Measurements from ENCODE around the gene ATF2. TPM values are rescaled to one million over a fixed set of nuclear protein-coding genes. Genes with fewer than 3 reads are reported as not detected.
A peak's percentile ranks its signal among the peaks of the same experiment; 100 is the strongest.

The ATF2 gene
- total and polyA plus RNA-seq, 2 of the 13 experiments (the other 11 are each of a cell fraction or from before 2014, with no cell fraction given): 91.6 to 95.1 TPM

DNA sequence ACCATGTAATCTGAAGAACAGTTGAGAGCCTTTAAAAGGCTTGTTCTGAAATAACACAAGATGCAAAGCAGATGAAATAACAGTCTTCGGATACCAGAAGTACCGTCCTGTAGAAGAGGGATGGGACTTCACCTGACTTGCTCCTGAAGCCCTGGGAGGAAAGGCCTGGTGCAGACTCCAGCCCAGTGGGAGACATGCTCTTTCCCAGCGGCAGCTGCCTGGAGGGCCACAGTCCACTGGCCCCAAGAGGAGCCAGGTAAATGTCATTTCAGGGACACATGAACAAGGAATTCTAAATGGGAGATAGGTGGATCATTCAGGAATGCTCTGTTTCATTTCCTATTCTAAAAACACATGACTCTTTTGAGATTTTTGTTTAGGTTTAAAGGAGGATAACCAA, 140.2 kb downstream of the ATF2 start:
- no peak for DNase-seq (ENCODE audit: low spot score)
- peak overlapping the region; percentile 69 for H2AFZ ChIP-seq (ENCODE audit: low read length)
- BruUV-seq (replicated peaks): no TSS peak
- H4K20me1 ChIP-seq (ENCODE audit: insufficient read depth, low read length): no peaks in the 10 kb centered on the region
- H3K79me2 ChIP-seq (ENCODE audit: insufficient read depth, low read length): no peaks in the 10 kb centered on the region
- intact Hi-C loops (cut with micrococcal nuclease; ENCODE audit: unreplicated experiment): no loop called here
- ChIA-PET POLR2A (no interaction called here), CTCF (ENCODE audit: low intra/inter-chr PET ratio, low total read pairs) (no interaction called here)
- H3K36me3 ChIP-seq (replicated peaks in 1 of 2; ENCODE audit: control insufficient read depth in 1 of 2, insufficient read depth in 2 of 2, low read length in 2 of 2): no peaks in the 10 kb centered on the region
- no peaks in the 10 kb centered on the region for H3K9me3 ChIP-seq (ENCODE audit: low read length)
- WGBS (ENCODE audit: low lambda C conversion rate): 71% methylated on average over 3 of the region's 3 CpGs
- H3K4me2 ChIP-seq (ENCODE audit: low read depth, low read length): peak overlapping the region; percentile 80
- TF ChIP-seq, protein P1, sequence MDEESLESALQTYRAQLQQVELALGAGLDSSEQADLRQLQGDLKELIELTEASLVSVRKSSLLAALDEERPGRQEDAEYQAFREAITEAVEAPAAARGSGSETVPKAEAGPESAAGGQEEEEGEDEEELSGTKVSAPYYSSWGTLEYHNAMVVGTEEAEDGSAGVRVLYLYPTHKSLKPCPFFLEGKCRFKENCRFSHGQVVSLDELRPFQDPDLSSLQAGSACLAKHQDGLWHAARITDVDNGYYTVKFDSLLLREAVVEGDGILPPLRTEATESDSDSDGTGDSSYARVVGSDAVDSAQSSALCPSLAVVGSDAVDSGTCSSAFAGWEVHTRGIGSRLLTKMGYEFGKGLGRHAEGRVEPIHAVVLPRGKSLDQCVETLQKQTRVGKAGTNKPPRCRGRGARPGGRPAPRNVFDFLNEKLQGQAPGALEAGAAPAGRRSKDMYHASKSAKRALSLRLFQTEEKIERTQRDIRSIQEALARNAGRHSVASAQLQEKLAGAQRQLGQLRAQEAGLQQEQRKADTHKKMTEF (CRISPR knock-in tag; IDR thresholded peaks at IDR 0.05): peak; percentile 7; the same call in 1 of the 2 replicates
- TF ChIP-seq MIXL1 (CRISPR knock-in tag; IDR thresholded peaks at IDR 0.05): 0 out of 2 replicates have a peak, but pooled peaks have one; percentile 0
- TF ChIP-seq, protein P2, sequence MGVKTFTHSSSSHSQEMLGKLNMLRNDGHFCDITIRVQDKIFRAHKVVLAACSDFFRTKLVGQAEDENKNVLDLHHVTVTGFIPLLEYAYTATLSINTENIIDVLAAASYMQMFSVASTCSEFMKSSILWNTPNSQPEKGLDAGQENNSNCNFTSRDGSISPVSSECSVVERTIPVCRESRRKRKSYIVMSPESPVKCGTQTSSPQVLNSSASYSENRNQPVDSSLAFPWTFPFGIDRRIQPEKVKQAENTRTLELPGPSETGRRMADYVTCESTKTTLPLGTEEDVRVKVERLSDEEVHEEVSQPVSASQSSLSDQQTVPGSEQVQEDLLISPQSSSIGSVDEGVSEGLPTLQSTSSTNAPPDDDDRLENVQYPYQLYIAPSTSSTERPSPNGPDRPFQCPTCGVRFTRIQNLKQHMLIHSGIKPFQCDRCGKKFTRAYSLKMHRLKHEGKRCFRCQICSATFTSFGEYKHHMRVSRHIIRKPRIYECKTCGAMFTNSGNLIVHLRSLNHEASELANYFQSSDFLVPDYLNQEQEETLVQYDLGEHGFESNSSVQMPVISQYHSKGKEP (CRISPR knock-in tag; IDR thresholded peaks at IDR 0.05): no peak
- TF ChIP-seq KAT7 (CRISPR knock-in tag; IDR thresholded peaks at IDR 0.05; ENCODE audit: borderline replicate concordance): 0 out of 2 replicates have a peak, but pooled peaks have one; percentile 19
- no peak for TF ChIP-seq RFXANK (CRISPR knock-in tag; IDR thresholded peaks at IDR 0.05)
- TF ChIP-seq, protein P3, sequence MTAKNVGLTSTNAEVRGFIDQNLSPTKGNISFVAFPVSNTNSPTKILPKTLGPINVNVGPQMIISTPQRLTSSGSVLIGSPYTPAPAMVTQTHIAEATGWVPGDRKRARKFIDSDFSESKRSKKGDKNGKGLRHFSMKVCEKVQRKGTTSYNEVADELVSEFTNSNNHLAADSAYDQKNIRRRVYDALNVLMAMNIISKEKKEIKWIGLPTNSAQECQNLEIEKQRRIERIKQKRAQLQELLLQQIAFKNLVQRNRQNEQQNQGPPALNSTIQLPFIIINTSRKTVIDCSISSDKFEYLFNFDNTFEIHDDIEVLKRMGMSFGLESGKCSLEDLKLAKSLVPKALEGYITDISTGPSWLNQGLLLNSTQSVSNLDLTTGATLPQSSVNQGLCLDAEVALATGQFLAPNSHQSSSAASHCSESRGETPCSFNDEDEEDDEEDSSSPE (CRISPR knock-in tag; IDR thresholded peaks at IDR 0.05): no peak
- TF ChIP-seq, protein P4, sequence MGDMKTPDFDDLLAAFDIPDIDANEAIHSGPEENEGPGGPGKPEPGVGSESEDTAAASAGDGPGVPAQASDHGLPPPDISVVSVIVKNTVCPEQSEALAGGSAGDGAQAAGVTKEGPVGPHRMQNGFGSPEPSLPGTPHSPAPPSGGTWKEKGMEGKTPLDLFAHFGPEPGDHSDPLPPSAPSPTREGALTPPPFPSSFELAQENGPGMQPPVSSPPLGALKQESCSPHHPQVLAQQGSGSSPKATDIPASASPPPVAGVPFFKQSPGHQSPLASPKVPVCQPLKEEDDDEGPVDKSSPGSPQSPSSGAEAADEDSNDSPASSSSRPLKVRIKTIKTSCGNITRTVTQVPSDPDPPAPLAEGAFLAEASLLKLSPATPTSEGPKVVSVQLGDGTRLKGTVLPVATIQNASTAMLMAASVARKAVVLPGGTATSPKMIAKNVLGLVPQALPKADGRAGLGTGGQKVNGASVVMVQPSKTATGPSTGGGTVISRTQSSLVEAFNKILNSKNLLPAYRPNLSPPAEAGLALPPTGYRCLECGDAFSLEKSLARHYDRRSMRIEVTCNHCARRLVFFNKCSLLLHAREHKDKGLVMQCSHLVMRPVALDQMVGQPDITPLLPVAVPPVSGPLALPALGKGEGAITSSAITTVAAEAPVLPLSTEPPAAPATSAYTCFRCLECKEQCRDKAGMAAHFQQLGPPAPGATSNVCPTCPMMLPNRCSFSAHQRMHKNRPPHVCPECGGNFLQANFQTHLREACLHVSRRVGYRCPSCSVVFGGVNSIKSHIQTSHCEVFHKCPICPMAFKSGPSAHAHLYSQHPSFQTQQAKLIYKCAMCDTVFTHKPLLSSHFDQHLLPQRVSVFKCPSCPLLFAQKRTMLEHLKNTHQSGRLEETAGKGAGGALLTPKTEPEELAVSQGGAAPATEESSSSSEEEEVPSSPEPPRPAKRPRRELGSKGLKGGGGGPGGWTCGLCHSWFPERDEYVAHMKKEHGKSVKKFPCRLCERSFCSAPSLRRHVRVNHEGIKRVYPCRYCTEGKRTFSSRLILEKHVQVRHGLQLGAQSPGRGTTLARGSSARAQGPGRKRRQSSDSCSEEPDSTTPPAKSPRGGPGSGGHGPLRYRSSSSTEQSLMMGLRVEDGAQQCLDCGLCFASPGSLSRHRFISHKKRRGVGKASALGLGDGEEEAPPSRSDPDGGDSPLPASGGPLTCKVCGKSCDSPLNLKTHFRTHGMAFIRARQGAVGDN (CRISPR knock-in tag; IDR thresholded peaks at IDR 0.05): peak; percentile 32; the same call in 1 of the 2 replicates
- no peak for TF ChIP-seq TCF7L2 (IDR thresholded peaks at IDR 0.05; ENCODE audit: low read depth, low read length)
- H3K27me3 ChIP-seq (ENCODE audit: control insufficient read depth in 1 of 2, insufficient read depth in 2 of 2, low read length in 2 of 2): no peaks in the 10 kb centered on the region
- no peak for FAIRE-seq
- peak overlapping the region in 1 of 3 experiments; percentile 36; a peak in 2 of 6 replicates for H3K4me3 ChIP-seq (replicated peaks in 1 of 3; ENCODE audit: insufficient read depth in 1 of 3, low read depth in 2 of 3, low read length in 3 of 3)
- ATAC-seq: no peak
- in situ Hi-C loops (cut with HindIII; ENCODE audit: extremely low pct_ligation_motif_present, low pct_unique_long_range_greater_than_20kb): loop anchor here (25.0 kb wide), 1 partner anchor 260 kb away; no protein-coding TSS in a partner anchor
- peak overlapping the region; percentile 51 for H3K27ac ChIP-seq (ENCODE audit: extremely low read length, insufficient read depth, low read length)
- peaks cover 49% of the 10 kb centered on the region for H3K4me1 ChIP-seq (ENCODE audit: insufficient read depth, low read length)
- no peak overlapping the region for H3K9ac ChIP-seq (ENCODE audit: insufficient read depth, low read depth, low read length)

All from HepG2 (cell line).